ENCODE measurements around the gene PDCD7.
"Not testable (repeated sequence)": the region's sequence is repeated elsewhere in the genome, so short reads cannot be mapped to it uniquely, and the experiment has no call there.

PDCD7 gene

GRCh38 chr15:65074946-65075345, 58.7 kb downstream of the PDCD7 start:
- DNase-seq (ENCODE audit: low read depth in 2 of 2): not testable (repeated sequence)

GRCh38 chr15:65072617-65073016, 61.0 kb downstream of the PDCD7 start:
- no peak for DNase-seq (ENCODE audit: low read depth in 2 of 2)

- no peak for DNase-seq (ENCODE audit: low read depth in 2 of 2)
Measured at GRCh38 chr15:65072027-65072426, 61.6 kb downstream of the PDCD7 start.

- DNase-seq (ENCODE audit: low read depth in 2 of 2): no peak
Measured at GRCh38 chr15:65071381-65071811, 62.2 kb downstream of the PDCD7 start.

- DNase-seq (ENCODE audit: low read depth in 2 of 2): no peak
Measured at GRCh38 chr15:65069779-65070546, 63.6 kb downstream of the PDCD7 start.

GRCh38 chr15:65069179-65069578, 64.4 kb downstream of the PDCD7 start:
- no peak for DNase-seq (ENCODE audit: low read depth in 2 of 2)

GRCh38 chr15:65068403-65068788, 65.2 kb downstream of the PDCD7 start:
- no peak for DNase-seq (ENCODE audit: low read depth in 2 of 2)

- DNase-seq (ENCODE audit: low read depth in 2 of 2): no peak
Measured at GRCh38 chr15:65067645-65068402, 65.8 kb downstream of the PDCD7 start, which contains the start of gene RASL12. RASL12 (minus strand) TSS chr15:65067991; CDS start chr15:65067835, 156 bp downstream.
